Measurements from ENCODE around the gene MICAL3.

MICAL3 gene

DNA sequence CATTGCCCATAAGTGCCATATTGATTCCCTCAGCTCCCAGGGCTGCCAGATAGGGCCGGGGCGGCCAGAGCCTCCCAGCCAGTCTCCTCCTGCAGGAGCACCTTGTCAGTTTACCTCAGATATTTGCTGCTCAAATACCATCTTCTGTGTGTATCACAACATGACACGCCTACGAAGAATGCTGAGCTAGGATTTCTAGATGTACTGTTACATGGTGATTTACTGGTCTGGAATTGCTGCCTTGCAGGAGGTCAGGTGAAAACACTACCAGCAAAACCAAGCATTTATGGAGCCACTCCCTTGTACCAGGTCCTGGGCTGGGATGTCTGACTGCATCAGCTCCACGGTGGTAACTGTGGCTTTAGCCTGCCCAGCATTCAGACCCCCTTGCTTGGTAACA is 11.8 kb downstream of the MICAL3 start:
- TF ChIP-seq, protein P1, sequence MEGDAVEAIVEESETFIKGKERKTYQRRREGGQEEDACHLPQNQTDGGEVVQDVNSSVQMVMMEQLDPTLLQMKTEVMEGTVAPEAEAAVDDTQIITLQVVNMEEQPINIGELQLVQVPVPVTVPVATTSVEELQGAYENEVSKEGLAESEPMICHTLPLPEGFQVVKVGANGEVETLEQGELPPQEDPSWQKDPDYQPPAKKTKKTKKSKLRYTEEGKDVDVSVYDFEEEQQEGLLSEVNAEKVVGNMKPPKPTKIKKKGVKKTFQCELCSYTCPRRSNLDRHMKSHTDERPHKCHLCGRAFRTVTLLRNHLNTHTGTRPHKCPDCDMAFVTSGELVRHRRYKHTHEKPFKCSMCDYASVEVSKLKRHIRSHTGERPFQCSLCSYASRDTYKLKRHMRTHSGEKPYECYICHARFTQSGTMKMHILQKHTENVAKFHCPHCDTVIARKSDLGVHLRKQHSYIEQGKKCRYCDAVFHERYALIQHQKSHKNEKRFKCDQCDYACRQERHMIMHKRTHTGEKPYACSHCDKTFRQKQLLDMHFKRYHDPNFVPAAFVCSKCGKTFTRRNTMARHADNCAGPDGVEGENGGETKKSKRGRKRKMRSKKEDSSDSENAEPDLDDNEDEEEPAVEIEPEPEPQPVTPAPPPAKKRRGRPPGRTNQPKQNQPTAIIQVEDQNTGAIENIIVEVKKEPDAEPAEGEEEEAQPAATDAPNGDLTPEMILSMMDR (IDR thresholded peaks at IDR 0.05; ENCODE audit: low read depth, low read length) = no peak
- H3K4me3 ChIP-seq (ENCODE audit: low read depth, low read length) = no peak overlapping the region

DNA sequence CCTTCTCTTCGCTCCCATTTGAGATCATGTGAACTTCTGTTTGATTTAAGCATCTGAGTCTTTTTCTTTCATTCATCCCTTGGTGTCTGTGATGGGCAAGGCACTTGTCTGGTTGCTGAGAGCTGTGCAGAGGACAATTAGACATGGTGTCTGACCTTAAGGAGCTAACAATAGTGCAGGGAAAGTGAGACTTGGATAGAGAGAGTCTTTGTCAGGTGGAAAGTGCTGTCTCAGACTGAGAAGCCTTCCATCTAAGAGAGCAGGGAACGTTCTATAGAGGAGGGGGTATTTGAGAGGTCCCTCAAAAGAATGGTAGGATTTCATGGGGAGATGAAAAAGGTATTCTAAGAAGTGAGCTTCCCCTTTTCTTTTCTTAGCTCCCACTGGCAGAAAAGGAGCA is 14.1 kb downstream of the MICAL3 start:
- no peak overlapping the region for H3K4me3 ChIP-seq (ENCODE audit: low read depth, low read length)
- TF ChIP-seq, protein P1 (IDR thresholded peaks at IDR 0.05; ENCODE audit: low read depth, low read length) = no peak

DNA sequence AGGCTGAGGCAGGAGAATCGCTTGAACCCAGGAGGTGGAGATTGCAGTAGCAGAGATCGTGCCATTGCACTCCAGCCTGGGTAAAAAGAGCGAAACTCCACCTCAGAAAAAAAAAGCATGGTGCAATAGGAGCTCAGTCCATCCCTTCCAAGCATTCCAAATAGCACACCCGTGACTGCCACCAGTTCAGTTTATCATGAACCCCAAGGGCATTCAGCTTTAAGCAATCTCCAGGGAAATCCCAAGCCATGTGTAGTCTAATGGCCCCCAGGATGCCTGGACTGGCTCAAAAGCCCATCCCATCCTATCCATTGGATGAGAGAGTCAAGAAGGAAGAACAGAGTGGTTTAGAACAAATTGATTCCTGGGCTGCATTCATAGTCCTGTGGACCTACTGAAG is 16.2 kb downstream of the MICAL3 start:
- TF ChIP-seq, protein P1 (IDR thresholded peaks at IDR 0.05; ENCODE audit: low read depth, low read length) = no peak
- no peak overlapping the region for H3K4me3 ChIP-seq (ENCODE audit: low read depth, low read length)

DNA sequence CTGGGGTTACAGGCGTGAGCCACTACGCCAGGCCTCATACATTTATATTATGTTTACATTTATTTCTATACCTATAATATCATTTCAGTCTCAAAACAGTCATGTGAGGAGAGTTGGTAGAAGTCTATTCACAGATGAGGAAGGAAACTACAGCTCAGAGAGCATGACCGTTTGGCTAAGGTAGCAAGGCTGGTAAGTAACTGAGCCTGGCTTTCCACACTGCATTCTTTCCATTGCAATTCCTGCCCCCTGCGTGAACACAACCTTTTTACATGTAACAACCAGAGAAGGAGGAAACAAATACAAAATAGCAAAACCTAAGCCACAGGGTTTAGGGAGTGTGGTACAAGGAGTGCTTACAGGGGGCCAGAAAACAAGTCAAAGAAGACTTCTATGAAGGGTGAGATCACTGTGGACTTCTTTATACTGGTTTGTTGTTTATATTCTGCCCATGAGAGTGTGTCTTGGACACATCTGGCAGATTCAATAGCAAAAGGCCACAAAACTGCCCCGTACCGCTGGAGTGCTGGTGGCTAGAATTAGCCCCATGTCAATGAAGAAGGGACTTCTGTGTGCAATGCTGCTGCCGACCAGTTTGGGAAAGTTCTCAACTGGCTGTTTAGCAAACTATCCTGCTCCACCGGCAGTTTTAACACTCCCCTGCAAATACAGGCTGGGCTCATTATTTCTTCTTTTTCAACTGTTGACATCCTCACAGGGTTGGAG is 19.0 kb downstream of the MICAL3 start:
- H3K4me3 ChIP-seq (ENCODE audit: low read depth, low read length) = no peak overlapping the region
- TF ChIP-seq, protein P1 (IDR thresholded peaks at IDR 0.05; ENCODE audit: low read depth, low read length) = no peak

DNA sequence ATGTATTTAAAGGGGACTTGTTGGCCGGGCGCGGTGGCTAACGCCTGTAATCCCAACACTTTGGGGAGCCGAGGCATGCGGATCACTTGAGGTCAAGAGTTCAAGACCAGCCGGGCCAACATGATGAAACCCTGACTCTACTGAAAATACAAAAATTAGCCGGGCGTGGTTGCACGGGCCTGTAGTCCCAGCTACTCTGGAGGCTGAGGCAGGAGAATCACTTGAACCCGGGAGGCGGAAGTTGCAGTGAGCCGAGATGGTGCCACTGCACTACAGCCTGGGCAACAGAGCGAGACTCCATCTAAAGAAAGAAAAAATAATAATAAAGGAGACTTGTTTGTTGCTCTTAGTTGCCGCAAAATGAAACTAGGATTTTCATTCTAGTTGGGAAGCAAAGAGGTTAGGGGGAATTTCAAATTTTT is 22.5 kb downstream of the MICAL3 start:
- peak overlapping the region; percentile 76 for H3K4me3 ChIP-seq (ENCODE audit: low read depth, low read length)

DNA sequence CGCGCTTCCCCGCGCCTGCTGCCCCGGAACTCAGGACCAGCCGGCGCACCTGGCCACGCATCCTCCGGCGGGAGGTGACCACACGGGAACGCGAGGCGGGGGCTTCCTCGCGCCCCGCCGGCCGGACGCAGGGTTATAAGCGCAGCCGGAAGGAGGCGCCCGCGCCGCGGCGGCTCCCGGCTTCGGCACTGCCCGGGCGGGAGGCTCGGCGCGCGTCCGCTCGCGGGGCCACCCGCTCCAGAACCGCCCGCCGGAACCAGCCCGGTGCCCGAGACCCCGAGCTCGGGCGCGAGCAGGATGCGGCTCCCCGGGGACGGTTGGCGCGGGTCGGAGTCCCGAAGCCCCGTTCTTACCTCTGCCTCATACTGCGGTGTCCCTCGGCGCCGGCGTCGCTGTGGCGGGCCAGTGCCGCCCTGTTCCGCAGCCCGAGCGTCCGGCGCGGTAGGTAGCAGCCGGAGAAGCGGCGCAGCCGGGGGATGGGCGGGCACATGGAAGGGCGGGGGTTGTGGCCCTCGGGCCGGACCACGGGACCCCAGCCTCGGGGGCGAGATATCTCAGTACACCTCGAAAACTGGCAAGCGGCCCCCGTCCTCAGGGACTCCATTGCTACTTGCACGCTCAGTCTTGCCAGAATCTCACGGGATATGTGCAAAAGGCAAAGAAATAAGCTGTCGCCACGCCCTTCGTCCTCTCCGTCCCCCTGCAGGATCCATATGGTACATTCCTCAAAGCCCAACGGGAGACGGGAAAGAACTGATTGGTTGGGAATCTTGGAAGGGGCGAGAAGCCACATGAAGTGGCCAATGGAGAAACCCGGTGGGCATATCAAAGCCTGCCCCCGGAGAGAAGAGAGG is 23.1 kb downstream of the MICAL3 start:
- TF ChIP-seq, protein P1 (IDR thresholded peaks at IDR 0.05; ENCODE audit: low read depth, low read length) = peak; percentile 36; the same call in 1 of the 2 replicates
- H3K4me3 ChIP-seq (ENCODE audit: low read depth, low read length) = peak overlapping the region; percentile 76

DNA sequence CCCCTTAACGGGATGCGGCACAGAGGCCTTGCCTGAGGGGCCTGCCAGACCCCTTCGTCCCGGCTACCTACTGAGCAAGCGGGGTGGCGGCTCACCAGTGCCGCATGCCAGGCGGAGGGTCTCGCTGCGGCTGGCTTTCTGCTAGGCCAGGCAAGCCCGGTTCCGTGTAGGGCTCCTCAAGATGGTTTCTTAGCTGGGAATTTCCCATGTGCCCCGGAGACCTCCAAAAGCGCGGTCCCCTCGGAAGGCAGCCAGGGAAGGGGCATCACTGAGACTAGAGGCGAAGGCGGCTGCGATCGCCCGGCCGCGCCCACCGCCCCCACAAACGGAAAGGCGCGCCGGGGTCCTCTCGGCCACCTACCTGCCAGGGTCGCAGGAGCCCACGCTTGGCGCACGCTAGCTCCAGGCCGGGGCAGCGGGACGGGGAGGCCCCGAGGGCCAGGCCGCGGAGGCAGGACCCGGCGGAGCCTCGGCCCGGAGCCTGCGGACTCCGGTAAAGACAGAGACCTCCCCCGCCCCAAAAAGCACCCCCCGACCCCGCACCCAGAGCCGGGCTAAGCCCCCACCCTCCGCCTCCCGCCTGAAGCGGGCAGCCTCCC is 23.8 kb downstream of the MICAL3 start:
- TF ChIP-seq, protein P1 (IDR thresholded peaks at IDR 0.05; ENCODE audit: low read depth, low read length) = no peak
- peak overlapping the region; percentile 76 for H3K4me3 ChIP-seq (ENCODE audit: low read depth, low read length)

Data from WI38 (cell line).